Measurements from ENCODE around the gene RDH13.

RDH13 gene

DNA sequence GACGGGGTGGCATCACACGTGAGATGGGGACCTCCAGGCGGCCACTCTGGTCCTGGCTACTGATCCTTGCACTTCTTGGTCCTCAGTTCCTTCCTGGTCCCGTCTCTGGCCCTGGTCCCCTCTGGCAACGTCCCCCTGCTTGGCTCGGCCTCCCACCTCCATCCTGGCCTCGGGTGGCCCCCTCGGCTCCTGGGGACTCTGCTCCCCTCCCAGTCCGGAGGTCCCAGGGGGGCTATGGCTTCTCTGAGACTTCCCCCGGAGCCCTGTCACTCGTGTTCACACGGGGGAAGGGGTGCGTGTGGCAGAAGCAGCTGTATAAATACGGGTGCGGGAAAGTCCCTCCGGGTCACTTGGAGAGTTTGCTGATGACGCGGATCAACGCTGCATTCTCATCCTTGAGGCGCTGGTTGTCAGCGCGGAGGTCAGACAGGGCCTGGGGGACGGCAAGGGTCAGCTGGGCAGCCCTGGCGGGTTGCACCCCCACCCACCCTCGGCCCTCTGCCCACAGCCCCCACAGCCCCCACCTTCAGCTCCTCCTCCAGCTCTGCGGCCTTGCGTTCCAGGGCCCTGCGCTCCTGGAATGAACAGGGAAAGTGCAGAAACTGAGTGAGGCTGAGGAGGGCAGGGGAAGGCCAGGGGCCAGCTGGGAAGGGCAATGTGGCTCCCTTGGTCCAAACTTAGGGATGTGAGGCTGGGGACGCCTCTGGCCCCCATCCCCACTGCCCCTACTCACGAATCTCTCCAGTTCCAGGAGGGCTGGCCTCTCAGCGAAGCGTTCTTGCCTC is 28.4 kb upstream of the RDH13 start:
- Histone ChIP-seq H3K4me3 (ENCODE audit: low read depth, low read length) (no peak overlapping the region), H3K9me3 (ENCODE audit: control insufficient read depth, insufficient read depth, low read depth, low read length) (no peaks in the 10 kb centered on the region), H3K4me1 (ENCODE audit: control insufficient read depth, insufficient read depth, low read length) (no peaks in the 10 kb centered on the region), H3K27ac (ENCODE audit: extremely low read depth, low read depth, low read length) (no peak overlapping the region), H3K36me3 (ENCODE audit: control insufficient read depth in 2 of 2, insufficient read depth in 1 of 2, low read length in 2 of 2) (peaks cover 4 to 44% of the 10 kb centered on the region in 2 experiments; a peak in 2 of 3 replicates)
- ChIA-PET POLR2A (no interaction called here), CTCF (interaction anchor here (0.5 to 3.4 kb wide), 7 partner anchors 9 to 620 kb away, joined by 3 to 35 read pairs (median 3); no protein-coding TSS in a partner anchor)
- TF ChIP-seq, protein P1, sequence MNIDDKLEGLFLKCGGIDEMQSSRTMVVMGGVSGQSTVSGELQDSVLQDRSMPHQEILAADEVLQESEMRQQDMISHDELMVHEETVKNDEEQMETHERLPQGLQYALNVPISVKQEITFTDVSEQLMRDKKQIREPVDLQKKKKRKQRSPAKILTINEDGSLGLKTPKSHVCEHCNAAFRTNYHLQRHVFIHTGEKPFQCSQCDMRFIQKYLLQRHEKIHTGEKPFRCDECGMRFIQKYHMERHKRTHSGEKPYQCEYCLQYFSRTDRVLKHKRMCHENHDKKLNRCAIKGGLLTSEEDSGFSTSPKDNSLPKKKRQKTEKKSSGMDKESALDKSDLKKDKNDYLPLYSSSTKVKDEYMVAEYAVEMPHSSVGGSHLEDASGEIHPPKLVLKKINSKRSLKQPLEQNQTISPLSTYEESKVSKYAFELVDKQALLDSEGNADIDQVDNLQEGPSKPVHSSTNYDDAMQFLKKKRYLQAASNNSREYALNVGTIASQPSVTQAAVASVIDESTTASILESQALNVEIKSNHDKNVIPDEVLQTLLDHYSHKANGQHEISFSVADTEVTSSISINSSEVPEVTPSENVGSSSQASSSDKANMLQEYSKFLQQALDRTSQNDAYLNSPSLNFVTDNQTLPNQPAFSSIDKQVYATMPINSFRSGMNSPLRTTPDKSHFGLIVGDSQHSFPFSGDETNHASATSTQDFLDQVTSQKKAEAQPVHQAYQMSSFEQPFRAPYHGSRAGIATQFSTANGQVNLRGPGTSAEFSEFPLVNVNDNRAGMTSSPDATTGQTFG (tag by site-specific recombination; IDR thresholded peaks at IDR 0.05; ENCODE audit: borderline replicate concordance) = no peak
- no peak for TF ChIP-seq ZNF214 (tag by site-specific recombination; IDR thresholded peaks at IDR 0.05; ENCODE audit: borderline replicate concordance)
- no peak for TF ChIP-seq ZNF274 (IDR thresholded peaks at IDR 0.05; ENCODE audit: low read length)
- no peak for TF ChIP-seq ZNF274 (tag by site-specific recombination; IDR thresholded peaks at IDR 0.05; ENCODE audit: borderline replicate concordance)
- TF ChIP-seq, protein P2, sequence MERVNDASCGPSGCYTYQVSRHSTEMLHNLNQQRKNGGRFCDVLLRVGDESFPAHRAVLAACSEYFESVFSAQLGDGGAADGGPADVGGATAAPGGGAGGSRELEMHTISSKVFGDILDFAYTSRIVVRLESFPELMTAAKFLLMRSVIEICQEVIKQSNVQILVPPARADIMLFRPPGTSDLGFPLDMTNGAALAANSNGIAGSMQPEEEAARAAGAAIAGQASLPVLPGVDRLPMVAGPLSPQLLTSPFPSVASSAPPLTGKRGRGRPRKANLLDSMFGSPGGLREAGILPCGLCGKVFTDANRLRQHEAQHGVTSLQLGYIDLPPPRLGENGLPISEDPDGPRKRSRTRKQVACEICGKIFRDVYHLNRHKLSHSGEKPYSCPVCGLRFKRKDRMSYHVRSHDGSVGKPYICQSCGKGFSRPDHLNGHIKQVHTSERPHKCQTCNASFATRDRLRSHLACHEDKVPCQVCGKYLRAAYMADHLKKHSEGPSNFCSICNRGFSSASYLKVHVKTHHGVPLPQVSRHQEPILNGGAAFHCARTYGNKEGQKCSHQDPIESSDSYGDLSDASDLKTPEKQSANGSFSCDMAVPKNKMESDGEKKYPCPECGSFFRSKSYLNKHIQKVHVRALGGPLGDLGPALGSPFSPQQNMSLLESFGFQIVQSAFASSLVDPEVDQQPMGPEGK (tag by site-specific recombination; IDR thresholded peaks at IDR 0.05) = no peak
- no peak for TF ChIP-seq ZNF202 (tag by site-specific recombination; IDR thresholded peaks at IDR 0.05; ENCODE audit: borderline replicate concordance)
- TF ChIP-seq, protein P3, sequence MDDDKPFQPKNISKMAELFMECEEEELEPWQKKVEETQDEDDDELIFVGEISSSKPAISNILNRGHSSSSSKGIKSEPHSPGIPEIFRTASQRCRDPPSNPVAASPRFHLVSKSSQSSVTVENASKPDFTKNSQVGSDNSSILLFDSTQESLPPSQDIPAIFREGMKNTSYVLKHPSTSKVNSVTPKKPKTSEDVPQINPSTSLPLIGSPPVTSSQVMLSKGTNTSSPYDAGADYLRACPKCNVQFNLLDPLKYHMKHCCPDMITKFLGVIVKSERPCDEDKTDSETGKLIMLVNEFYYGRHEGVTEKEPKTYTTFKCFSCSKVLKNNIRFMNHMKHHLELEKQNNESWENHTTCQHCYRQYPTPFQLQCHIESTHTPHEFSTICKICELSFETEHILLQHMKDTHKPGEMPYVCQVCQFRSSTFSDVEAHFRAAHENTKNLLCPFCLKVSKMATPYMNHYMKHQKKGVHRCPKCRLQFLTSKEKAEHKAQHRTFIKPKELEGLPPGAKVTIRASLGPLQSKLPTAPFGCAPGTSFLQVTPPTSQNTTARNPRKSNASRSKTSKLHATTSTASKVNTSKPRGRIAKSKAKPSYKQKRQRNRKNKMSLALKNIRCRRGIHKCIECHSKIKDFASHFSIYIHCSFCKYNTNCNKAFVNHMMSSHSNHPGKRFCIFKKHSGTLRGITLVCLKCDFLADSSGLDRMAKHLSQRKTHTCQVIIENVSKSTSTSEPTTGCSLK (tag by site-specific recombination; IDR thresholded peaks at IDR 0.05) = no peak

DNA sequence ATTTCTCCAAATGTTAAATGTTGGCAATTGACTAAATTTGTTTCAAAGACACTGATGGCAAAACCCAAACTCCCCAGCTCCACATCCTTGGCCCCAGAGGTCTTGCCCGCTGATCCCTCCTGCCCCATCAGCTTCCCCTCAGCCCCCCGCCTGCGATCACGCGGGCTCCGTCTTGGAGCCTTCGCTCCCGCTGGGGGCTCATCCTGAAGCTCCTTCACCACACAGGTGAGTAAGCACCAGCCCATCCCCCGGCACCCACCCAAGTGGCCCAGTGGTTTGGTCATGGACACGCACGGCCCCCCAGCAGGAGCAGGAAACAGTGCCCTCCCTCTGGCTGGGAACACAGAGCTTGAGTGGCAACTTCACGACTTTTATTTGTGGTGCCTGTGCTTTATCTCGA is 27.6 kb upstream of the RDH13 start:
- Histone ChIP-seq H3K27ac (ENCODE audit: extremely low read depth, low read depth, low read length) (no peak overlapping the region), H3K4me3 (ENCODE audit: low read depth, low read length) (no peak overlapping the region), H3K9me3 (ENCODE audit: control insufficient read depth, insufficient read depth, low read depth, low read length) (no peaks in the 10 kb centered on the region), H3K4me1 (ENCODE audit: control insufficient read depth, insufficient read depth, low read length) (no peaks in the 10 kb centered on the region), H3K36me3 (ENCODE audit: control insufficient read depth in 2 of 2, insufficient read depth in 1 of 2, low read length in 2 of 2) (peaks cover 4 to 44% of the 10 kb centered on the region in 2 experiments; a peak in 2 of 3 replicates)
- TF ChIP-seq SP3 (tag by site-specific recombination; IDR thresholded peaks at IDR 0.05) = no peak
- no peak for TF ChIP-seq ZNF121 (tag by site-specific recombination; IDR thresholded peaks at IDR 0.05)
- no peak for TF ChIP-seq FEZF1 (tag by site-specific recombination; IDR thresholded peaks at IDR 0.05)
- TF ChIP-seq, protein P4, sequence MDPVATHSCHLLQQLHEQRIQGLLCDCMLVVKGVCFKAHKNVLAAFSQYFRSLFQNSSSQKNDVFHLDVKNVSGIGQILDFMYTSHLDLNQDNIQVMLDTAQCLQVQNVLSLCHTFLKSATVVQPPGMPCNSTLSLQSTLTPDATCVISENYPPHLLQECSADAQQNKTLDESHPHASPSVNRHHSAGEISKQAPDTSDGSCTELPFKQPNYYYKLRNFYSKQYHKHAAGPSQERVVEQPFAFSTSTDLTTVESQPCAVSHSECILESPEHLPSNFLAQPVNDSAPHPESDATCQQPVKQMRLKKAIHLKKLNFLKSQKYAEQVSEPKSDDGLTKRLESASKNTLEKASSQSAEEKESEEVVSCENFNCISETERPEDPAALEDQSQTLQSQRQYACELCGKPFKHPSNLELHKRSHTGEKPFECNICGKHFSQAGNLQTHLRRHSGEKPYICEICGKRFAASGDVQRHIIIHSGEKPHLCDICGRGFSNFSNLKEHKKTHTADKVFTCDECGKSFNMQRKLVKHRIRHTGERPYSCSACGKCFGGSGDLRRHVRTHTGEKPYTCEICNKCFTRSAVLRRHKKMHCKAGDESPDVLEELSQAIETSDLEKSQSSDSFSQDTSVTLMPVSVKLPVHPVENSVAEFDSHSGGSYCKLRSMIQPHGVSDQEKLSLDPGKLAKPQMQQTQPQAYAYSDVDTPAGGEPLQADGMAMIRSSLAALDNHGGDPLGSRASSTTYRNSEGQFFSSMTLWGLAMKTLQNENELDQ (tag by site-specific recombination; IDR thresholded peaks at IDR 0.05; ENCODE audit: low read depth) = no peak
- no peak for TF ChIP-seq KLF7 (tag by site-specific recombination; IDR thresholded peaks at IDR 0.05; ENCODE audit: borderline replicate concordance)
- no peak for TF ChIP-seq ZNF596 (tag by site-specific recombination; IDR thresholded peaks at IDR 0.05)
- ChIA-PET CTCF (interaction anchor here (0.5 to 3.4 kb wide), 7 partner anchors 10 to 619 kb away, joined by 3 to 35 read pairs (median 3); partner anchors contain the start of genes DNAAF3 and RDH13), POLR2A (no interaction called here)
